Ovary (tissue), 9 donors: ENCODE results near the gene COX8C. TPM values are rescaled to one million over a fixed set of nuclear protein-coding genes. Genes with fewer than 3 reads are reported as not detected.

Experiments
- DNase-seq, 5 donors: peaks; one replicate each; pipeline ENCODE4 v3.0.0-alpha.2; 2019 to 2020
- H3K27ac ChIP-seq, 2 donors: fragments of 200-600 bp; one replicate each; pipeline versions ENCODE4 v1.5.1 to v1.8.0; 2019 to 2022
- H3K27me3 ChIP-seq: fragments of 200-600 bp; one replicate; pipeline ENCODE4 v1.8.0; 2022
- H3K36me3 ChIP-seq: fragments of 200-600 bp; sonication (generic); one replicate; pipeline ENCODE4 v1.5.1; 2019
- H3K4me1 ChIP-seq: one replicate; pipeline ENCODE4 v1.8.1; 2013; ENCODE audit warnings: mild to moderate bottlenecking, moderate library complexity; ENCODE audit not compliant: insufficient read depth
- H3K4me3 ChIP-seq: fragments of 200-600 bp; sonication (generic); one replicate; pipeline ENCODE4 v1.5.1; 2017
- H3K9me3 ChIP-seq, 2 donors: fragments of 200-600 bp in 1 of 2; sonication (generic) in 1 of 2; one replicate each; pipeline versions ENCODE4 v1.5.1 to v1.8.1; 2013 to 2019; ENCODE audit warnings: mild to moderate bottlenecking in 1 of 2, moderate library complexity in 1 of 2
- CTCF ChIP-seq, 3 donors: fragments of 450-650 bp in 2 of 3; fragments of 200-600 bp in 1 of 3; IDR thresholded peaks; one replicate each; pipeline versions ENCODE4 v1.5.1 to v1.8.0; 2016 to 2022; ENCODE audit warnings: antibody characterized with exemption in 3 of 3, mild to moderate bottlenecking in 1 of 3
- EP300 ChIP-seq: sonication (generic); formaldehyde crosslinking; IDR thresholded peaks from one replicate; pipeline ENCODE4 v1.6.1; 2017; ENCODE audit warnings: antibody characterized with exemption
- POLR2A ChIP-seq: fragments of 450-650 bp; IDR thresholded peaks from one replicate; pipeline ENCODE4 v1.6.1; 2017; ENCODE audit warnings: antibody characterized with exemption, mild to moderate bottlenecking, moderate library complexity
- WGBS, 3 donors: extraction: QIAGEN DNeasy Blood & Tissue Kit in 1 of 3; methylation state at CpG; one replicate each; pipeline versions ENCODE4 v1.1.5 to v1.1.7; 2013 to 2017; 5-methylcytosine and 5-hydroxymethylcytosine counted together
- intact Hi-C, 4 donors: fragments of 100-400 bp; cut with DNase I; formaldehyde crosslinking; loops; one replicate each; pipeline versions ENCODE4 v1.11.0 to v1.15.1; 2022 to 2023
- polyA plus RNA-seq, 2 donors: library from polyadenylated mRNA; stranded (reverse); fragments of 200-250 nt in 1 of 2; fragments of 350-450 nt in 1 of 2; fragmentation: Illumina TruSeq in 1 of 2; extraction: RNeasy Lipid Tissue Mini Kit (QIAGEN cat#74804) in 1 of 2; gene quantifications; one replicate each; pipeline ENCODE4 v1.2.3, GENCODE V29; 2013 to 2014
- total RNA-seq, 7 donors: library from RNA; depleted of rRNA in 2 of 7; stranded (reverse); fragments of >200 nt in 2 of 7; fragmentation: NEBNext Ultra II Directional in 3 of 7; extraction: Animal tissue kit (Norgen Biotek cat#: 25700) in 3 of 7; gene quantifications; one replicate each; pipeline versions ENCODE4 v1.1.0 to v1.2.4, GENCODE V29; 2016 to 2023
- donor health status: DM: no; HTN: no; CAD: no; lungs with moderate emphysema.
- donor health status: DM: no; HTN: no; CAD: no.
- donor health status: Bipolar disorder and iron deficiency.
- donor health status: DM: yes; HTN: yes; CAD: no.
- donor health status: DM: no; HTN: no; CAD: no.
- donor health status: DM: yes; HTN: yes; CAD: no.

The COX8C gene
- total and polyA plus RNA-seq, 9 donors: 0.51 TPM; not detected in 8

GRCh38 chr14:93368996-93369712 is 22.2 kb downstream of the COX8C start:
- 63 to 75% (median 69%) methylated on average over 5 of the region's 5 CpGs for WGBS, 3 donors
- Histone ChIP-seq H3K27me3 (no peaks in the 10 kb centered on the region), H3K4me3 (no peak overlapping the region), H3K36me3 (no peaks in the 10 kb centered on the region), H3K4me1 (no peaks in the 10 kb centered on the region), H3K9me3 (no peaks in the 10 kb centered on the region), H3K27ac (no peak overlapping the region)
- TF ChIP-seq CTCF (IDR thresholded peaks at IDR 0.05) (no peak), POLR2A (no peak), EP300 (no peak)
- no peak for DNase-seq
- intact Hi-C loops: no loop called here

GRCh38 chr14:93369713-93370266 is 22.8 kb downstream of the COX8C start:
- intact Hi-C loops: no loop called here
- no peaks in the 10 kb centered on the region for H3K36me3 ChIP-seq
- H3K9me3 ChIP-seq: no peaks in the 10 kb centered on the region
- no peak overlapping the region for H3K27ac ChIP-seq
- TF ChIP-seq CTCF (IDR thresholded peaks at IDR 0.05): no peak
- no peaks in the 10 kb centered on the region for H3K27me3 ChIP-seq
- no peak overlapping the region for H3K4me3 ChIP-seq
- DNase-seq: no peak
- H3K4me1 ChIP-seq: no peaks in the 10 kb centered on the region
- 80 to 87% (median 85%) methylated on average over 4 of the region's 4 CpGs for WGBS, 3 donors

GRCh38 chr14:93375673-93376156 is 28.7 kb downstream of the COX8C start:
- no peak for DNase-seq
- Histone ChIP-seq H3K9me3 (no peaks in the 10 kb centered on the region), H3K4me1 (no peaks in the 10 kb centered on the region), H3K4me3 (no peak overlapping the region), H3K36me3 (no peaks in the 10 kb centered on the region), H3K27ac (no peak overlapping the region), H3K27me3 (no peaks in the 10 kb centered on the region)
- WGBS, 3 donors: 80 to 86% (median 85%) methylated on average over 6 of the region's 6 CpGs
- TF ChIP-seq POLR2A (no peak), EP300 (no peak), CTCF (IDR thresholded peaks at IDR 0.05) (no peak)
- intact Hi-C loops: no loop called here

- no peak overlapping the region for H3K4me3 ChIP-seq
- TF ChIP-seq POLR2A (no peak), EP300 (no peak), CTCF (IDR thresholded peaks at IDR 0.05) (no peak)
- H3K27ac ChIP-seq: no peak overlapping the region
- H3K27me3 ChIP-seq: no peaks in the 10 kb centered on the region
- H3K36me3 ChIP-seq: no peaks in the 10 kb centered on the region
- no peak for DNase-seq
- 44 to 53% (median 47%) methylated on average over 1 of the region's 1 CpG for WGBS, 3 donors
- intact Hi-C loops: no loop called here
- H3K4me1 ChIP-seq: no peaks in the 10 kb centered on the region
- no peaks in the 10 kb centered on the region for H3K9me3 ChIP-seq
These were observed 32.8 kb downstream of the COX8C start for GRCh38 chr14:93379831-93380230.
